K562 (cell line): ENCODE results near the gene CSTPP1. TPM values are rescaled to one million over a fixed set of nuclear protein-coding genes. Genes with fewer than 3 reads are reported as not detected.

Experiments
- ATAC-seq: fragments of 200-7000 bp; cut with Tn5 transposase; 3 replicates; pipeline ENCODE4 v1.9.1; 2020; ENCODE audit warnings: moderate library complexity
- BruUV-seq: library from RNA; stranded (reverse); fragments of 400-500 nt; replicated peaks from 2 replicates; lab custom pipeline; 2021; lab: Mats Ljungman, UMichigan
- CTCF ChIA-PET: fragments of 300-600 bp; formaldehyde crosslinking; extraction: SDS; loops from one replicate; lab custom pipeline; 2021; ENCODE audit warnings: low intra/inter-chr PET ratio; lab: Yijun Ruan, JAX
- POLR2A ChIA-PET: fragments of 300-600, 350-650 bp; sonication (Branson Sonifier 250); formaldehyde crosslinking; extraction: SDS; loops from one replicate; lab custom pipeline; 2021; ENCODE audit warnings: antibody characterized with exemption, inconsistent platforms; lab: Yijun Ruan, JAX
- DNase-seq, 4 experiments: peaks; one replicate each; pipeline versions ENCODE4 v3.0.0 to v3.0.0-alpha.2; 2011 to 2018; ENCODE audit warnings: low spot score in 3 of 4, mixed read lengths in 3 of 4; ENCODE audit errors: extremely low read depth in 1 of 4
- FAIRE-seq: peaks from 2 replicates; lab custom pipeline; 2011; peaks lifted over from hg19 to GRCh38; lab: Jason Lieb, UNC
- H2AFZ ChIP-seq: 2 replicates; pipeline ENCODE4 v1.6.0; 2011; ENCODE audit warnings: low read depth, low read length, control low read depth, inconsistent platforms
- H3K27ac ChIP-seq: fragments of 200-600 bp; 3 replicates; pipeline ENCODE4 v1.8.0; 2011; ENCODE audit warnings: low read depth, mild to moderate bottlenecking, control low read depth, inconsistent platforms, low read length, moderate library complexity, mixed read lengths; ENCODE audit errors: extremely low read depth
- H3K27me3 ChIP-seq, 2 experiments: fragments of 300-600 bp in 1 of 2; 2 replicates in 1 of 2; 3 replicates in 1 of 2; pipeline versions ENCODE4 v1.6.0 to v1.8.0; 2011; ENCODE audit warnings: inconsistent platforms in 2 of 2, low read length in 2 of 2, mild to moderate bottlenecking in 1 of 2, mixed read lengths in 1 of 2, moderate library complexity in 1 of 2; ENCODE audit not compliant: control insufficient read depth in 2 of 2, insufficient read depth in 2 of 2
- H3K36me3 ChIP-seq: fragments of 300-600 bp; 3 replicates; pipeline ENCODE4 v1.8.0; 2011; ENCODE audit warnings: mild to moderate bottlenecking, low read length, inconsistent platforms; ENCODE audit not compliant: control insufficient read depth, insufficient read depth
- H3K4me1 ChIP-seq, 2 experiments: fragments of 200-600 bp in 1 of 2; replicated peaks in 1 of 2; 2 replicates in 1 of 2; 3 replicates in 1 of 2; pipeline versions ENCODE4 v1.5.1 to v1.8.0; 2011; ENCODE audit warnings: inconsistent platforms in 2 of 2, low read length in 2 of 2, mild to moderate bottlenecking in 1 of 2, mixed read lengths in 1 of 2, moderate library complexity in 1 of 2; ENCODE audit not compliant: control insufficient read depth in 2 of 2, insufficient read depth in 2 of 2
- H3K4me2 ChIP-seq: 2 replicates; pipeline ENCODE4 v1.6.1; 2011; ENCODE audit warnings: low read length, control low read depth, inconsistent platforms, mixed read lengths; ENCODE audit not compliant: insufficient read depth
- H3K4me3 ChIP-seq: fragments of 200-600 bp; sonication (generic), shearing (Covaris generic); 2 replicates; pipeline ENCODE4 v1.5.1; 2016; ENCODE audit warnings: control low read depth, inconsistent platforms
- H3K79me2 ChIP-seq: fragments of 200-600 bp; 3 replicates; pipeline ENCODE4 v1.8.0; 2011; ENCODE audit warnings: low read length, inconsistent platforms; ENCODE audit not compliant: control insufficient read depth, insufficient read depth
- H3K9ac ChIP-seq, 2 experiments: 2 replicates each; pipeline versions ENCODE4 v1.6.0 to v1.6.1; 2011; ENCODE audit warnings: low read depth in 2 of 2, low read length in 2 of 2, control low read depth in 1 of 2, inconsistent platforms in 1 of 2, mild to moderate bottlenecking in 1 of 2, mixed read lengths in 1 of 2; ENCODE audit not compliant: insufficient read depth in 1 of 2
- H3K9me1 ChIP-seq: one replicate; pipeline ENCODE4 v1.6.0; 2011; ENCODE audit warnings: inconsistent platforms, mild to moderate bottlenecking, low read length, moderate library complexity; ENCODE audit not compliant: control insufficient read depth, insufficient read depth
- H3K9me3 ChIP-seq: replicated peaks from 2 replicates; pipeline ENCODE4 v1.5.1; 2011; ENCODE audit warnings: low read depth, low read length, inconsistent platforms; ENCODE audit not compliant: control insufficient read depth, insufficient read depth
- H4K20me1 ChIP-seq: replicated peaks from 2 replicates; pipeline ENCODE4 v1.6.1; 2011; ENCODE audit warnings: low read length, inconsistent platforms, mixed read lengths; ENCODE audit not compliant: control insufficient read depth, insufficient read depth
- HIVEP1 ChIP-seq: fragments of 250-450 bp; sonication (Bioruptor Pico); IDR thresholded peaks from 2 replicates; pipeline ENCODE4 v1.4.0; 2020; ENCODE audit warnings: mild to moderate bottlenecking
- JUND ChIP-seq, 2 experiments: IDR thresholded peaks; 2 replicates in 1 of 2; 3 replicates in 1 of 2; pipeline ENCODE4 v1.6.1; 2011; ENCODE audit warnings: borderline replicate concordance in 2 of 2, low read depth in 2 of 2, low read length in 2 of 2, improper control_type of control experiment in 1 of 2, missing biosample characterization in 1 of 2, missing genetic modification characterization in 1 of 2, missing genetic modification reagents in 1 of 2
- KDM1A ChIP-seq, 2 experiments: fragments of 450-650 bp; IDR thresholded peaks; 2 replicates each; pipeline ENCODE4 v1.6.1; 2016; ENCODE audit warnings: mild to moderate bottlenecking in 2 of 2
- MTA3 ChIP-seq: fragments of 450-650 bp; formaldehyde crosslinking; IDR thresholded peaks from 2 replicates; pipeline ENCODE4 v1.6.1; 2017; ENCODE audit warnings: mild to moderate bottlenecking, borderline replicate concordance
- NR3C1 ChIP-seq: sonication (generic); formaldehyde crosslinking; IDR thresholded peaks from 2 replicates; pipeline ENCODE4 v1.8.1; 2022; ENCODE audit warnings: missing genetic modification reagents
- RBM25 ChIP-seq: fragments of 200-400 bp; formaldehyde crosslinking; IDR thresholded peaks from 2 replicates; pipeline ENCODE4 v1.6.1; 2018; ENCODE audit warnings: low read length, low read depth, moderate library complexity; ENCODE audit not compliant: severe bottlenecking
- U2AF2 ChIP-seq: fragments of 200-400 bp; formaldehyde crosslinking; optimal IDR thresholded peaks from 2 replicates; pipeline ENCODE3; 2017; ENCODE audit warnings: low read depth, mild to moderate bottlenecking, low read length
- ZFPM2 ChIP-seq: fragments of 250-450 bp; sonication (Bioruptor Pico); IDR thresholded peaks from 2 replicates; pipeline ENCODE4 v1.5.1; 2022; ENCODE audit warnings: mild to moderate bottlenecking
- WGBS: fragments of 100-300 bp; shearing (Covaris generic); methylation state at CpG from one replicate; pipeline ENCODE4 v1.1.6; 2016; ENCODE audit warnings: low coverage, mixed read lengths; ENCODE audit not compliant: insufficient coverage; ENCODE audit errors: missing lambda C conversion rate; 5-methylcytosine and 5-hydroxymethylcytosine counted together
- in situ Hi-C: fragments of 300-500 bp; cut with MboI; formaldehyde crosslinking; loops from 4 replicates; pipeline ENCODE4 v1.15.0; 2018; ENCODE audit warnings: inconsistent platforms, mixed read lengths
- intact Hi-C: fragments of 100-400 bp; cut with micrococcal nuclease; formaldehyde crosslinking; loops from 2 replicates; pipeline ENCODE4 v1.14.2; 2022
- polyA plus RNA-seq, 8 experiments: library from polyadenylated mRNA; depleted of rRNA in 4 of 8; stranded (reverse) in 5 of 8; unstranded in 3 of 8; fragments of >200 nt; fragmentation: Nextera tagmentation in 2 of 8; fragmentation: Illumina TruSeq in 1 of 8; extraction: Ambion mirVana in 2 of 8; extraction: Trizol in 1 of 8; gene quantifications; 2 replicates each; pipeline versions ENCODE4 v1.2.1 to v1.2.3, GENCODE V29; 2011 to 2014; ENCODE audit warnings: inconsistent platforms in 1 of 8, missing spikeins in 1 of 8
- total RNA-seq, 7 experiments: library from RNA; depleted of rRNA in 6 of 7; stranded (reverse); fragments of >200 nt in 6 of 7; fragmentation: Illumina TruSeq in 2 of 7; extraction: Trizol in 2 of 7; gene quantifications; 2 replicates each; pipeline versions ENCODE4 v1.2.1 to v1.2.3, GENCODE V29; 2011 to 2021; ENCODE audit warnings: low replicate concordance in 1 of 7
- TF ChIP-seq, protein P1 (sequence below): sonication (generic); formaldehyde crosslinking; IDR thresholded peaks from 2 replicates; pipeline ENCODE4 v1.8.1; 2023; ENCODE audit warnings: mild to moderate bottlenecking, missing genetic modification reagents

The CSTPP1 gene
- total and polyA plus RNA-seq, 9 of the 15 experiments (the other 6 are each of a cell fraction or from before 2014, with no cell fraction given) = 6.5 to 17.8 (median 9.2) TPM

DNA sequence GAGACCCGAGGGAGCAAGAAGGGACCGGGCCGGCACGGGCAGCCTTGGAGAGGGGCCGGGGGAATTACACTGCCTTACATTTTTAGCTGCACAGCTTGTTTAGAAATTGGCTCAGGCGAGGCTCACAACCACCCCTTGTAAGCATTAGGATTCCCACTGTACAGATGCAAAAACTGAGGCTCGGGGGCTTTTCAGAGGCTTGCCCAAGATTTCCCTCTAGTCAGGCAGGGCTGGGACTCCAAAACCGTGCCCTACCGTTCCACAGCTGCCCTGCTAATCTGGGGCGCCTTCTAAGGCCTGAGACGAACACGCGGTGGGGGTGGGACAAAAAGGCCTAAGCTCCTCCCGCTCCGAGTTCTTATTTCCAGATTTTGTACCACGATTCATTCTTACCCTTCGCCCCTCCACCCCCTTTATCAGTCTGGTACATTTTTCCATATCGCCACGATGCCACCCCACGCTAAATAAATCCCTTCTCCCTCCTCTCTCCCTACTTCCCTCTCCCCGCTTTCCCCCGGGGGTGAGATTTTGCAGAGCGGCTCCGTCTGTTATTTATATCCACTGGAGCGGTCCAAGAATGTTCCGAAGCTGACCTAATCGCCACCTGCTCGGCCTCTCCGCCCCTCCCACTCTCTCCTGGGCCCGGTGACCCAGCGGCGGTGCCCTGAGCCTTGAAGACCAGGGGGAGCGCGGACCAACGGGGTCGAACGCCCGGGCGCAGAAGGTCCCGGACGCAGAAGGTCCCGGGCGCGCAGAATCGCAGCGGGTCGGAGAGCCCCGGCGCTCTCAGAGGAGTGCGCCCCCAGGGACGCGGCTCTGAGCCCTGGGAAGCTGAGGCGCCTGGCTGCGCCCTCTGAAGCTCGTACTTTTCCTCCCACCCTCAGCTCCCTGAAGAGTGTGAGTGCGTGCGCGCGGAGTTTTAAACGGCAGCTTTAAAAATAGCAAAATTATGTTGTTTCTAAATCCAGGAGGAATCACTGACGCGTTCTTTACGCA lies 250.4 kb downstream of the CSTPP1 start (continued):
- TF ChIP-seq ZFPM2 (CRISPR knock-in tag) (no peak), MTA3 (no peak), RBM25 (peak; percentile 91)
- TF ChIP-seq, protein P1, sequence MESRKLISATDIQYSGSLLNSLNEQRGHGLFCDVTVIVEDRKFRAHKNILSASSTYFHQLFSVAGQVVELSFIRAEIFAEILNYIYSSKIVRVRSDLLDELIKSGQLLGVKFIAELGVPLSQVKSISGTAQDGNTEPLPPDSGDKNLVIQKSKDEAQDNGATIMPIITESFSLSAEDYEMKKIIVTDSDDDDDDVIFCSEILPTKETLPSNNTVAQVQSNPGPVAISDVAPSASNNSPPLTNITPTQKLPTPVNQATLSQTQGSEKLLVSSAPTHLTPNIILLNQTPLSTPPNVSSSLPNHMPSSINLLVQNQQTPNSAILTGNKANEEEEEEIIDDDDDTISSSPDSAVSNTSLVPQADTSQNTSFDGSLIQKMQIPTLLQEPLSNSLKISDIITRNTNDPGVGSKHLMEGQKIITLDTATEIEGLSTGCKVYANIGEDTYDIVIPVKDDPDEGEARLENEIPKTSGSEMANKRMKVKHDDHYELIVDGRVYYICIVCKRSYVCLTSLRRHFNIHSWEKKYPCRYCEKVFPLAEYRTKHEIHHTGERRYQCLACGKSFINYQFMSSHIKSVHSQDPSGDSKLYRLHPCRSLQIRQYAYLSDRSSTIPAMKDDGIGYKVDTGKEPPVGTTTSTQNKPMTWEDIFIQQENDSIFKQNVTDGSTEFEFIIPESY = 0 out of 2 replicates have a peak, but pooled peaks have one; percentile 25

DNA sequence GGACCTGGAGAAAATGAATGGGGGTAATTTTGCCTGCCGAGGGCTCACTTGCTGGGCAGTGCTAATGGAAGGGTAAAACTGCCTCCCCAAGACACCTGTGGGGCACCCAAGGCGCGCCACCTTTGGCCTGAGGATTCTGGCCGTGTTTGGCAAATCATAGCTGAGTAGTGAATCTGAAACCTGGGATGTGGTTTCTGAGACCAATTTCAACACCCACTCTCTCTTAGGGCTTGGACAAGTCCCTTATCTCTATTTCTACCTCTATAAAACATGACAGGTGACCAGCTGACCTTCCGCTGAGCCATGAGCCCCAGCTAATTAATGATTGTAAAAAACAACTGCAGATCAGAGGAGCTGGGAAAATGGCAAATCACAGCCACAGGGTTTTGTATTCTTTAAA lies 251.2 kb downstream of the CSTPP1 start:
- H3K36me3 ChIP-seq = no peaks in the 10 kb centered on the region
- no peak overlapping the region for H3K27ac ChIP-seq
- POLR2A ChIA-PET = interaction anchor here (0.7 to 2.4 kb wide), 3 partner anchors 10 to 18 kb away, joined by 3 to 11 read pairs (median 6); no protein-coding TSS in a partner anchor
- H3K9me3 ChIP-seq = no peaks in the 10 kb centered on the region
- TF ChIP-seq HIVEP1 (CRISPR knock-in tag) = no peak
- TF ChIP-seq U2AF2 = no peak
- TF ChIP-seq KDM1A (IDR thresholded peaks at IDR 0.05) = peak; percentile 78 to 81
- no peak for TF ChIP-seq JUND (IDR thresholded peaks at IDR 0.05; ENCODE audit: borderline replicate concordance, low read depth, low read length)
- no peak for TF ChIP-seq JUND (tag; IDR thresholded peaks at IDR 0.05; ENCODE audit: borderline replicate concordance, low read depth, low read length)
- no peak for TF ChIP-seq NR3C1
- WGBS = 38% methylated on average over 5 of the region's 5 CpGs
- DNase-seq (no peak), ATAC-seq (no peak), FAIRE-seq (no peak)
- CTCF ChIA-PET = no interaction called here
- H4K20me1 ChIP-seq = no peaks in the 10 kb centered on the region
- intact Hi-C loops = no loop called here
- no peak overlapping the region for H3K4me2 ChIP-seq
- no peak overlapping the region for H2AFZ ChIP-seq
- H3K4me3 ChIP-seq = no peak overlapping the region
- H3K9ac ChIP-seq = peak overlapping the region in 1 of 2 experiments; percentile 93; a peak in 1 of 4 replicates
- in situ Hi-C loops = no loop called here
- BruUV-seq = no TSS peak
- H3K9me1 ChIP-seq = no peaks in the 10 kb centered on the region
- peaks cover 7 to 33% of the 10 kb centered on the region in 2 experiments for H3K4me1 ChIP-seq
- peaks cover 2 to 7% of the 10 kb centered on the region in 2 experiments; a peak in 2 of 5 replicates for H3K27me3 ChIP-seq
- H3K79me2 ChIP-seq = no peaks in the 10 kb centered on the region
